OCI-M2 (cell line): ENCODE results near the gene IFNGR2.

Source experiments
- DNase-seq: peaks from one replicate; lab custom pipeline; 2025; ENCODE audit not compliant: unreplicated experiment; lab: John Stamatoyannopoulos, UW

IFNGR2 gene

DNA sequence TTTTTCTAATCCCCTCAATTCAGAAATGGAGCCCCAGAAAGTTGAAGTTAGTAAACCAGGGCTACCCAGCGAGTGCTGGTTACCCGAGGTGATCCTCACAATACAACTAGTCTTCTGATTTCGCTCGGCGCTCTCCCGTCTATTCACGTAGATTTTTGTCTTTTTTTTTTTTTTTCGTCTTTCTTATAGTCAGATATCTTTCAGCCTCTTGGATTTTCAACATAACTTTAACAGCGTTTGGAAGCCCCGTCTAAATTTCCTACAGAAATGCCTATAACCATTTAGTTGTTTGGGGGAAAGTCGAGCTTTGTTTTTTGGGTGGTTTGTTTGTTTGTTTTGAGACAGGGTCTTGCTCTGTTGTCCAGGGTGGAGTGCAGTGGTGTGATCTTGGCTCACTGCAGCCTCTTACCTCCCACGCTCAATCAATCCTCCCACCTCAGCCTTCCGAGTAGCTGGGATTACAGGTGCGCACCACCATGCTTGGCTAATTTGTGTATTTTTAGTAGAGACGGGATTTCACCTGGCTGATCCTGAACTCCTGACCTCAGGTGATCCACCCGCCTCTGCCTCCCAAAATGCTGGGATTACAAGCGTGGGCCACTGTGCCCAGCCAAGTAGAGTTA, 77.4 kb downstream of the IFNGR2 start:
- no peak for DNase-seq

DNA sequence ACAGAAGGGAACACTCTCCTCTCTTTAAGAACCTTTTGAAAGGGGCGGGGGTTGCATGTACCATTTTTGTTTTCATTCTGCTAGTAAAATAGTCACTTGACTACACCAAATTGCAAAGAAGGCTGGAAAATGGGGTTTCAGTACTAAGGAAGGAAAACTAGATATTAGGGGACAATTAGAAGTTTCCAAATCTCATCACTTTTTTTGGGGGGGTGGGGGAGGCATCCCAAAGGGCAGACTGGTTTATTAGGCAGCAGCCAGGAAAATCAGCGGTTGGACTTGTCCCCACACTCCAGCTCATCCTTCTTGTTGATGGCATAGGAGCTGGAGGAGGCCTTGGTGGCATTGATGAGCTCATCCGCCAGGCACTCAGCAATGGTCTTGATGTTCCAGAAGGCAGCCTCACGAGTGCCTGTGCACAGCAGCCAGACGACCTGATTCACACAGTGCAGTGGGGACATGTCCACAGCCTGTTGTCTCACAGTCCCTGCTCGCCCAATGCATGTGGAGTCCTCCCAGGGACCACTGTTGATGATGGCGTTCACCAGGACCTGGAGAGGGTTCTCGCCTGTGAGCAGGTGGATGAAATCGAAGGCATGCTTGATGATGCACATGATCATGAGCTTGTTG, 78.2 kb downstream of the IFNGR2 start:
- DNase-seq = no peak
